Measurements from ENCODE around the gene SALL4. TPM values are rescaled to one million over a fixed set of nuclear protein-coding genes. Genes with fewer than 3 reads are reported as not detected.

SALL4 gene
- total RNA-seq, 1 donor from 2014 or later, result 0.25 TPM

- peaks cover 25% of the 10 kb centered on the region for H3K4me1 ChIP-seq
- DNase-seq, result no peak
- H3K36me3 ChIP-seq, result no peaks in the 10 kb centered on the region
- intact Hi-C loops (cut with micrococcal nuclease), result no loop called here
- no peak overlapping the region for H3K27ac ChIP-seq (replicated peaks)
- H3K4me3 ChIP-seq, result peak overlapping the region; percentile 65
- peaks cover 93% of the 10 kb centered on the region for H3K27me3 ChIP-seq (ENCODE audit: low read depth)
- TF ChIP-seq CTCF (IDR thresholded peaks at IDR 0.05; ENCODE audit: borderline replicate concordance), result no peak
- no peaks in the 10 kb centered on the region for H3K9me3 ChIP-seq (replicated peaks)
These were observed 1.0 kb downstream of the SALL4 start for GRCh38 chr20:51801122-51801822.

- Histone ChIP-seq H3K36me3 (no peaks in the 10 kb centered on the region), H3K4me1 (peaks cover 25% of the 10 kb centered on the region), H3K27me3 (ENCODE audit: low read depth) (peaks cover 95% of the 10 kb centered on the region), H3K27ac (replicated peaks) (no peak overlapping the region), H3K9me3 (replicated peaks) (no peaks in the 10 kb centered on the region), H3K4me3 (peak overlapping the region; percentile 65)
- intact Hi-C loops (cut with micrococcal nuclease), result no loop called here
- DNase-seq, result no peak
- TF ChIP-seq CTCF (IDR thresholded peaks at IDR 0.05; ENCODE audit: borderline replicate concordance), result no peak
These were observed 1.5 kb downstream of the SALL4 start for GRCh38 chr20:51800872-51801121.

GRCh38 chr20:51800060-51800871 is 2.1 kb downstream of the SALL4 start:
- intact Hi-C loops (cut with micrococcal nuclease), result no loop called here
- peaks cover 25% of the 10 kb centered on the region for H3K4me1 ChIP-seq
- H3K36me3 ChIP-seq, result no peaks in the 10 kb centered on the region
- H3K27ac ChIP-seq (replicated peaks), result no peak overlapping the region
- H3K4me3 ChIP-seq, result peak overlapping the region; percentile 65
- H3K27me3 ChIP-seq (ENCODE audit: low read depth), result peaks cover 96% of the 10 kb centered on the region
- DNase-seq, result peak; percentile 38
- no peaks in the 10 kb centered on the region for H3K9me3 ChIP-seq (replicated peaks)
- TF ChIP-seq CTCF (IDR thresholded peaks at IDR 0.05; ENCODE audit: borderline replicate concordance), result peak; percentile 85

GRCh38 chr20:51799401-51799860 is 2.9 kb downstream of the SALL4 start:
- Histone ChIP-seq H3K36me3 (no peaks in the 10 kb centered on the region), H3K4me3 (no peak overlapping the region), H3K27ac (replicated peaks) (no peak overlapping the region), H3K4me1 (peaks cover 25% of the 10 kb centered on the region), H3K9me3 (replicated peaks) (no peaks in the 10 kb centered on the region), H3K27me3 (ENCODE audit: low read depth) (peaks cover 100% of the 10 kb centered on the region)
- intact Hi-C loops (cut with micrococcal nuclease), result no loop called here
- TF ChIP-seq CTCF (IDR thresholded peaks at IDR 0.05; ENCODE audit: borderline replicate concordance), result no peak
- DNase-seq, result no peak

- no peak for DNase-seq
- no peaks in the 10 kb centered on the region for H3K9me3 ChIP-seq (replicated peaks)
- peaks cover 100% of the 10 kb centered on the region for H3K27me3 ChIP-seq (ENCODE audit: low read depth)
- no peaks in the 10 kb centered on the region for H3K36me3 ChIP-seq
- TF ChIP-seq CTCF (IDR thresholded peaks at IDR 0.05; ENCODE audit: borderline replicate concordance), result no peak
- no peak overlapping the region for H3K27ac ChIP-seq (replicated peaks)
- no peak overlapping the region for H3K4me3 ChIP-seq
- H3K4me1 ChIP-seq, result peaks cover 25% of the 10 kb centered on the region
- intact Hi-C loops (cut with micrococcal nuclease), result no loop called here
These were observed 4.8 kb downstream of the SALL4 start for GRCh38 chr20:51797357-51798025.

Measured in left ventricle myocardium inferior (tissue), 1 donor.